GM12892 (cell line): Measurements from ENCODE around the gene ABLIM1.

Experiments used
- DNase-seq: peaks from one replicate; pipeline ENCODE4 v3.0.0; 2011; ENCODE audit not compliant: insufficient read length
- FAIRE-seq: peaks from 2 replicates; lab custom pipeline; 2011; peaks lifted over from hg19 to GRCh38; lab: Jason Lieb, UNC
- POLR2A ChIP-seq: IDR thresholded peaks from 2 replicates; pipeline ENCODE4 v1.6.1; 2011; ENCODE audit warnings: low read depth, low read length, control low read depth
- POLR2AphosphoS5 ChIP-seq: IDR thresholded peaks from 2 replicates; pipeline ENCODE4 v1.6.1; 2011; ENCODE audit warnings: low read depth, low read length, control low read depth
- TAF1 ChIP-seq: IDR thresholded peaks from 2 replicates; pipeline ENCODE4 v1.6.1; 2011; ENCODE audit warnings: low read depth, mild to moderate bottlenecking, control low read depth, low read length, borderline replicate concordance

ABLIM1 gene

DNA sequence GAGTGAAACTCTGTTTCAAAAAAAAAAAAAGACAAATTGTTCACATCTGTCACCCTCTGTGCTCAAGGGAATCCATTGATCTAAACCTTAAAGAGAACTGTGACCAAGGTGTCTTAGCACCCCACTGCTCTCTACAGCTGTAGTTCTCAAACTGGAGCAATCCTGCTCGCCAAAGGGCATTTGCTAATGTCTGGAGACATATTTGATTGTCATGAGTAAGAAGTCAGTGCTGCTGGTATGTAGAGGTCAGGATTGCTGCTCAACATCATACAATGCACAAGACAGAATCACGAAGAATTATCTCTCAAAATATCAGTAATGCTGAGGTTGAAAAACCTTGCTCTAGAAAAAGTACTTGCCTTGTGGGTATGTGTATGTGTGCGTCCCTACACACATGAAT lies 30.0 kb downstream of the ABLIM1 start:
- TF ChIP-seq POLR2A (no peak), POLR2AphosphoS5 (no peak), TAF1 (no peak)
- no peak for FAIRE-seq
- DNase-seq = no peak

GRCh38 chr10:114626841-114627240 lies 31.2 kb downstream of the ABLIM1 start:
- no peak for TF ChIP-seq POLR2AphosphoS5
- FAIRE-seq = no peak

GRCh38 chr10:114624951-114625780 lies 32.9 kb downstream of the ABLIM1 start:
- TF ChIP-seq TAF1 (no peak), POLR2AphosphoS5 (no peak), POLR2A (no peak)
- FAIRE-seq (peak; percentile 38), DNase-seq (no peak)

More at GRCh38 chr10:114626841-114627240, 31.2 kb downstream of the ABLIM1 start:
- DNase-seq = no peak

GRCh38 chr10:114624422-114624821 lies 33.7 kb downstream of the ABLIM1 start:
- TF ChIP-seq POLR2AphosphoS5 = no peak
- TF ChIP-seq TAF1 = no peak
- TF ChIP-seq POLR2A = no peak
- FAIRE-seq = no peak
- no peak for DNase-seq

DNA sequence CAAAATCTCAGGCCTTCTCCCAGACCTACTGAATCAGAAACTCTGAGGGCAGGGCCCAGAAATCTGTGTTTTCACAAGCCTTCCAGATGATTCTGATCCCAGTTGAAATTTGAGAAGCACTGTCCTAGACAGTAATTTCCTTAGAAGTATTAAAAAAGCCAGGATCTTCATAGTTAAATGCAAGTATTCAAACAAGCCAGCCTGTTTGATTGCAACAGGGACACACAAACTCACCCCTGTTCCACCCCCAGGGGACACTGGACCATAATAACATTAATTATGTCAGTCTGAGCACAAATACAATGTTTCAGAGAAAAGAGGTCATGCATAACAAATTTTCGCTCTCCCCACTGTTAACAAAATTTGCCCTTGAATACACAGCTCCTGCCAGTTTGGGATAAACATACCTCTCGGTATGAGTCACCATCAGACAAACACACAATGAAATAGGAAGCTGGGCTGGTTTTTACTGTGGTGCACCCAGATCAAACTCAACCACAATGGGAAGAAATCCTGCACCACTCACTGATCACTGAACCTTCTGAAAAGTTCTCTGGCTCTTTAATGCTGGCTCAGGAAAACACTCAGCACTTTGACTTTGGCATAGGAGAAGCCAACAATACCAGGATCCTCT lies 34.3 kb downstream of the ABLIM1 start:
- DNase-seq (no peak), FAIRE-seq (no peak)
- TF ChIP-seq POLR2AphosphoS5 (no peak), TAF1 (no peak), POLR2A (no peak)

- TF ChIP-seq TAF1 (no peak), POLR2A (no peak), POLR2AphosphoS5 (no peak)
- no peak for DNase-seq
- no peak for FAIRE-seq
Observed at GRCh38 chr10:114623155-114623554, 34.9 kb downstream of the ABLIM1 start.

DNA sequence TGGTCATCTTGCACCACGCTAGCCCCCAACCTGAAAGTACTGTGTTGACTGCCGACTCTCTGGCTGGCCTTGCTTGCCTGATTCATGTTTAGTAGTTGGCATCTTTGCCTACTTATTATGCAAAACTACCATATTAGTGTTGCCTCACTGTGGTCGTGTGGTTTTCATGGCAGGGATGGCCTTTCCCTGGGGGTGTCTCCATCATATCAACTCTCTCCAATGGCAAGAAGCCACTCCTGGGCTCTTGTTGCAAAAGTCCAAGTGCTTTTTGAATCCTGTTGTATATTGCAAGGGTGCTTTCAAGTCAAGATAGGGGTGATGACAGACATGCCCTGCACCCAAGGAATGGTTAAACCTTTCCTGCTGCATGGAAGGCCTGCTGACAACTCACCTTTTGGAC lies 39.4 kb downstream of the ABLIM1 start:
- no peak for FAIRE-seq
- no peak for TF ChIP-seq POLR2AphosphoS5
- DNase-seq = no peak

GRCh38 chr10:114616516-114616915 lies 41.6 kb downstream of the ABLIM1 start:
- TF ChIP-seq TAF1 (no peak), POLR2AphosphoS5 (no peak), POLR2A (no peak)
- no peak for DNase-seq
- FAIRE-seq = no peak

DNA sequence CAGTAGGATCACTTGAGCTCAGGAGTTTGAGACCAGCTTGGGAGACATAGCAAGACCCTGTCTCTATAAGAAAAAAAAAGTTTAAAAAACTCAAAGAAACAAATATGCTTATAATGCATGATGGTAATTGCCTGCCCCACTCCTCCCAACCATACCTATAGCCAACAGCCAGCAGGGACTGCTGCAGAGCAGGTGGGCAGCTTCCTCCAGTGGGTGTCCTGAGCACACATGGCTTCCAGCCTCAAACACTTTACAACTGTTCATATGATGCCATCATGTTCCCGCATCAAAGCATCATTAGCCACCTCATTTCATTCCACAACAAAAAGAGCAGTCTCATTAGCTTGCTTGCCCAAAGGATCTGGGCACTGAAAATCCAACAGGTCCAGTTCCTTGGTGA lies 42.0 kb downstream of the ABLIM1 start:
- FAIRE-seq (no peak), DNase-seq (no peak)
- TF ChIP-seq TAF1 = no peak
- TF ChIP-seq POLR2AphosphoS5 = no peak
- TF ChIP-seq POLR2A = no peak

GRCh38 chr10:114615600-114616007 lies 42.5 kb downstream of the ABLIM1 start:
- FAIRE-seq = no peak
- DNase-seq = no peak
- TF ChIP-seq POLR2AphosphoS5 (no peak), TAF1 (no peak), POLR2A (no peak)

DNA sequence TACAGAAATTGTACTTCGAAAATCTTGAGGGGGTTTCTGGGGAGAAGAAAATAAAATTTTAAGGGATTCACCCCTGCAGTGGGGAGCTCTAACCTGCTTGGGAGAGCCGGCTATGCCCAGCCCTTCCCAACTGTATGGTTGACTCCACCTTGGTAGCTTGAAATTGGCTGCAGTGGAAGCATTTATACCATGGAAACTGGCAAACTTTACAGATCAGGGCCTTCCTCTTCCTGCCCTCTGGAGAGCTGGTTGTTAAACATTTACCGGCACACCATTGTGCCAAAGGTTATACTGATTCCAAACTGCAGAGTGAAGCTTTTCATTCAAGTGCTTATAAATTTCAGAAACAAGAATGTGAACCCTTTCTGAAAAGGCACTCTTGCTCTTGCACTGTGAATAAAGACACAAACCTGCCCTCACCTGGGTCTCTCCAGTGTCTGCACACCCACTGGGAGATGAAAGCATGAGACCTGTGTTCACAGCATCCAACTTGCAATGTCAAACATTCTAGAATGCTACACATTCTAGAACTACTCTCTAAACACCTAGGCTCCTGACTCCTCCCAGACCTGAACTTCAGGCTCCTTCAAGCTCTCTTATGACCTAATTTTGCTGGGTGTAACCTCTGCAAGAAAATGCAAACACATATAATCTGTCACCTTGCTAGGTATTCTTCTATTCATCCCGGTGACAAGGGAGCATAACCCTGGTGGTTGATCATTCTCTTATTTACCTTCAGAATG lies 44.7 kb downstream of the ABLIM1 start:
- TF ChIP-seq POLR2A (no peak), TAF1 (no peak), POLR2AphosphoS5 (no peak)
- DNase-seq (no peak), FAIRE-seq (no peak)

- no peak for TF ChIP-seq POLR2AphosphoS5
- DNase-seq (no peak), FAIRE-seq (no peak)
Observed at GRCh38 chr10:114611617-114612016, 46.5 kb downstream of the ABLIM1 start.
